NCI-H82 (cell line): ENCODE data around the gene ZNF431.
"Not testable (repeated sequence)": the region's sequence is repeated elsewhere in the genome, so short reads cannot be mapped to it uniquely, and the experiment has no call there.

ENCODE experiments used
- DNase-seq: peaks from one replicate; lab custom pipeline; 2025; lab: John Stamatoyannopoulos, UW

The ZNF431 gene

DNA sequence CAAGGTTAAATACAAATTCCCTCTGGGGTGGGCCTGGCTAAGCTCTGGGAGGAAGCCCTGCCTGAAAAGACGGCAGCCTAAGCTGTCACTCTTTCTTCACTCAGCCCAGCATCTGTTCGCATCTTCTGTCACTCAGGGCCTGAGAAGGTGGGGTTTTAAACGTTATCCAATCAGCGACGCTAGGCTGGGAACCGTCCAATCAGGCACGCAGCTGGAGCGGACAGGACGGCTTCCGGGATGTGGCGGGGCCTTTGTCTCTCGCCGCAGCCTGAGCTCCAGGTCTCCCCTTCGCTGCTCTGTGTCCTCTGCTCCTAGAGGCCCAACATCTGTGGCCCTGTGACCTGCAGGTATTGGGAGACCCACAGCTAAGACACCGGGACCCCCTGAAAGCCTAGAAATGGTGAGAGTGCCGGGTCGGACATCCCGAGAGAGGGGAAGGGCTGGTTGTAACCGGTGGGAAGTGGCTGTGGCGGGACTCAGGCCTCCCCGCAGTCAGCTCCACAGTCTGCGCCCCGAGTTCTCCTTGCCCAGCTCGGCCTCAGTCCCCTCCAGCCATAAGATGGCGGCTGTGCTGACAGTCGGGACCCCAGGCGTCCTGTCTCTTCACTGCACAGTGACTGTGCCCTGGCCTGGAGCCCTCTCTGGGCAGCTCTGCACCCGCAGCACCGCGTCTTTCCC, at the start of gene ZNF431:
Gene ZNF431, plus strand, starts transcription at position 254 of the 678 bp plus-strand sequence. Its CDS starts 144 bp downstream, at position 398.
- DNase-seq, result peak; percentile 99

DNA sequence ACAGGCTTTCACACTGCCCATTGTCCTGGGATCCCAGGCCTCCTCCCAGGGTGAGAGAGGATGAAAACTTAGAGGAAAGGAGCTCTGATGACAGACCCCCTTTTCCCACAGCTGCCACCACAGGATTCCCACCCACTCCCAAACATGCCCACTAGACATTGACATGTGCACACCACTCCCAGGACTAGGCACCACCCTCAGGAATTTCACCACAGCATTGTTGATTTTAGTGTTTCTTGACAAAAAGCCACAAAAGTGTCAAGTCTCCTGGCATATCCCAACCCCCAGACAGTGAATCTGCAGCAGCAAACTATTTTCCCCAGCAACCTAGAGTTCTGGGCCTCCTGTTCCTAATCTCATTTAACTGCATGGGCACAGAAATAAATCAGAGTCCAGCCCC, 49.7 kb upstream of the ZNF431 start:
- no peak for DNase-seq

DNA sequence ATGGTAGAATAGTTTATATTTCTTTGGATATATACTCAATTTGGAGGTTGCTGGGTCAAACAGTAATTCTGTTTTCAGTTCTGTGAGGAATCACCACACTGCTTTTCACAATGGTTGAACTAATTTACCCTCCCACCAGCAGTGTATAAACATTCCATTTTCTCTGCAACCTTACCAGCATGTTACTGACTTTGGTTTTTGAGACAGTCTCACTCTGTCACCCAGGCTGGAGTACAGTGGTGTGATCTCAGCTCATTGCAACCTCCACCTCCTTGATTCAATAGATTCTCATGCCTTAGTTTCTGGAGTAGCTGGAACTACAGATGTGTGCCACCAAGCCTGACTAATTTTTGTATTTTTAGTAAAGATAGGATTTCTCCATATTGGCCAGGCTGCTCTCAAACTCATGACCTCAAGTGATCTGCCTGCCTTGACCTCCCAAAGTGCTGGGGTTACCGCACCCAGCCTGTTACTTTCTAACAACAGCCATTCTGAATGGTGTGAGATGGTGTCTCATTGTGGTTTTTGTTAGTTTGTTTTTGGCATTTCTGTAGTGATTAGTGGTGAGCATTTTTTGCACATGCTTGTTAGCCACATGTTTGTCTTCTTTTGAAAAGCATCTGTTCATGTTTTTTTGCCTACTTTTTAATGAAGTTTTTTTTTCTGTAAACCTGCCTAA, 47.4 kb upstream of the ZNF431 start:
- no peak for DNase-seq

DNA sequence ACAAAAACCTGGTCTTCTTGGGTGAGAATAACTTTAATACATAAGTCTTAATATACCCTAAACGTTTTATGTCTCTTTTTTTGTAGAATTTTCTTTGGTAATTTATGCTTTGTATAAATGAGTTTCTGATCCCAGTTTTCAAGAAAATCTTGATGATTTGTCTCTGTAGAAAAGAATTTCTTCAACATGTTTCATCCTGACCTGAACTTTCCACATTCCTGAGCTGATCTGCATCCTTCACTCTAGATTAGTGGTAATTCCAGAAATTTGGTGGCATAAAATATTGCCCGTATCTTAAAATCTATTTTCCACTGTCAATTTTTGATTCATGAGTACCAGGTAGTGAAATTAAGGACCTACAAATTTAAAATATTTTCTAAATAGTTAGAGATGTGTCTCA, 43.5 kb upstream of the ZNF431 start:
- no peak for DNase-seq

DNA sequence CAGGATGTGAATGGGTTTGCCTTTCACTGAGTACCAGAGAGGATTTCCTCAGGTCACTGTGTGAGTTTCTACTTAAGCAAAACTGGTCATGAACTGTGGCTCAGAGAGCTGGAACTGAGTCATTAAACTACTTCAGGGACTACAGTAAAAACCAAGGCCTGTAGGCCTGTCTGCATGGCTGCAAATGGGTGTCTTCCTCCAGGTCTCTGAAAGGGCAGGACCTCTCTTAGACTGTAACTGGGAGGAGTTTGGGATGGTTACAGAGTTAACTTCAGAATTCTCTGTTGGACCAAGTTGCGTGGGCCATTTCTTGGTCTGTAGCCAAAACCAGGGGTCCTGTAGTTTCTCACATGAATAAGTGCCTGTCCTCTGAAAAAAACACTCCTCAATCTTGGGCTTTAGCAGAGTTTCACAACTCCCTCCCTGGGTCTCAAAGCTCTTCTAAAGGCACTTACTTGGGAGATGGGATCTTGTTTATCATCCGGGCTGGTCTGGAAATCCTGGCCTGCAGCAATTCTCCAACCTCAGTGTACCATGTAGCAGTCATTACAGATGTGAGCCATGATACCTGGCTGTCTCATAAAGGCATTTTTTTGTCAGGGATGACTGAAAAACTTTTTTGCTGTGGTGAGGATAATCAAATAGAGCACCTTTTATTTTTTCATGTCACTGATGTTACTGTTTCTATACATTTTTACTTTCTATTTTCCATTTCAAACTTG, 40.2 kb upstream of the ZNF431 start:
- DNase-seq, result no peak

DNA sequence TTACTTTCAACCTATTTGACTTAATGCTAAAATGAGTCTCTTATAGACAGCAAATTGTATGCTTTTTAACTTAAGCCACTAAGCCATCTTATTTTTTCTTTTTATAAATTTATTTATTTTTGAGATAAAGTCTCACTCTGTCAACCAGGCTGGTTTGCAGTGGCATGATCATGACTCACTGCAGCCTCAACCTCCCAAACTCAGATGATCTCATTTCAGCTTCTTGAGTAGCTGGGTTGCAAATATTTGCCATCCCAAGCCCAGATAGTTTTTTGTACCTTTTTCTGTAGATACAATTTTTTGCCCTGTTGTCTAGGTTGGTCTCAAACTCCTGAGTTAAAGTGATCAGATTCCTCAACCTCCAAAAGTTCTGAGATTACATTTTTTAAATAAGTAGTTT, 32.7 kb upstream of the ZNF431 start:
- DNase-seq, result no peak

DNA sequence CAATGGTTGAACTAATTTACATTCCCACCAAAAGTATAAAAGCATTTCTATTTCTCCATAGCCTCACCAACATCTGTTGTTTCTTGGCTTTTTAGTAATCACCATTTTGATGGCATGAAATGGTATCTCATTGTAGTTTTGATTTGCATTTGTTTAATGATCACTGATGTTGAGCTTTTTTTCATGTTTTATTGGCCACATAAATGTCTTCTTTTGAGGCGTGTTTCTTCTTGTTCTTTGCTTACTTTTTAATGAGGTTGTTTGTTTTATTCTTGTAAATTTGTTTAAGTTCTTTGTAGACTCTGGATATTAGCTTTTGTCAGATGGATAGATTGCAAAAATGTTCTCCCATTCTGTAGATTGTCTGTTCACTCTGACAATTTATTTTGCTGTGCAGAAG, 31.7 kb upstream of the ZNF431 start:
- DNase-seq, result no peak

DNA sequence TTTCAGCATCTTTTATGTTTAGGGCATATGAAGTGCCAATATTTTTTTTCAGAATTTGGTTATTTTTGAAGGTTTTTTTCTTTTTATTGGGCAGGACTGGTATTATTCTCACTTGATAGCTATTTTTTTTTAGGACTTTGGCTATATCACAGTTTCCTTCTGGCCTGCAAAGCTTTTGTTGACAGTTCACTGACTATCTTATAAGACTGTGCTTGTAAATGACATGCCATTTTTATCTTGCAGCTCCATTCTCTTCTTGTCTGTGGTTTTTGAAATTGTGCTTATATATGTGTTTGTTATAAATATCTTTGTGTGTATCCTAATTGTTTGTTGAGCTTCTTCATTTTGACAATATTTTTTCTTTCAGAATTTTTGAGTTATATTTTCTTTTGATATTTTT, 26.4 kb upstream of the ZNF431 start:
- no peak for DNase-seq

DNA sequence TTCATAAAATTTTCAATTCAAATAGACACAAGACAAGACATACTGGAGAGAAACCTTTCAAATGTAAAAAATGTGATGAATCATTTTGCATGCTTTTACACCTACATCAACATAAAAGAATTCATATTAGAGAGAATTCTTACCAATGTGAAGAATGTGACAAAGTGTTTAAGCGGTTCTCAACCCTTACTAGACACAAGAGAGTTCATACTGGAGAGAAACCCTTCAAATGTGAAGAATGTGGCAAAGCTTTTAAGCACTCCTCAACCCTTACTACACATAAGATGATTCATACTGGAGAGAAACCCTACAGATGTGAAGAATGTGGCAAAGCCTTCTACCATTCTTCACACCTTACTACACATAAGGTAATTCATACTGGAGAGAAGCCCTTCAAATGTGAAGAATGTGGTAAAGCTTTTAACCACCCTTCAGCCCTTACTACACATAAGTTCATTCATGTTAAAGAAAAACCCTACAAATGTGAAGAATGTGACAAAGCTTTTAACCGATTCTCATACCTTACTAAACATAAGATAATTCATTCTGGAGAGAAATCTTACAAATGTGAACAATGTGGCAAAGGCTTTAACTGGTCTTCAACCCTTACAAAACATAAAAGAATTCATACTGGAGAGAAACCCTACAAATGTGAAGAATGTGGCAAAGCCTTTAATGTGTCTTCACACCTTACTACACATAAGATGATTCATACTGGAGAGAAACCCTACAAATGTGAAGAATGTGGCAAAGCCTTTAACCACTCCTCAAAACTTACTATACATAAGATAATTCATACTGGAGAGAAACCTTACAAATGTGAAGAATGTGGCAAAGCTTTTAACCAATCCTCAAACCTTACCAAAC, 24.6 kb upstream of the ZNF431 start:
- DNase-seq, result no peak

DNA sequence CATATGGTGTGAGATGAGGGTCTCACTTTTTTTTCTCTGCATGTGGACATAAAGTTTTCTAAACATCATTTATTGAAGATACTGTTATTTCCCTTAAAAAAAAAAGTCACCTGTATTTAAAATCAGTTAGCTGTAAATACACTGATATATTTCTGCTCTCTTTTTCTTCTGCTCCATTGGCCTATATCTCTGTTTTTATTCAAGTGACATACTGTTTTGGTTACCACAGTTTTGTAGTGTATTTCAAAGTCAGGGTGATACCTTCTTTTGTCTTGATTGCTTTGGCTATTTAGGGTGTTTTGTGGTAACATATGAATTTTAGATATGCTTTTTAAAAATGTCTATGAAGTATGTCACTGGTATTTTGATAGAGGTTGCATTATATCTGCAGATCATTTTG, 15.8 kb upstream of the ZNF431 start:
- DNase-seq, result no peak

DNA sequence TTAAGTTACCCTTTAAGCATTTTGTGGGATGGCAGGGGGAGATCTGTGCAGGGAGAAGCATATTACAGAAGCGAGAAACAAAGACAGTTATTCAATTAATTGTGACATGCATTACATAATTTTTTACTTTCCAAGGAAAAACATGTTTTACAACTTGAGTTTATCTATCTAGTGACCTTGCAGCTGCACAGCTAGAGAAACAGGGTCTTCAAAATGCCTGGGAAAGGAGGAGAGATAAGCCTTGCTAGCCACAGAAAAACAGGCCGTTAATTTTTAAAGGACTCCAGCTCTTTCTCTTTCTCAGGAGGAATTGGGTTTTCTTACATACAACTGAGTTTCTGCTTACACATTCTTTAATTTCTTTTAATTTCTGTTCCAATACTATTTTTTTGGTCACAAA, 14.8 kb upstream of the ZNF431 start:
- no peak for DNase-seq

DNA sequence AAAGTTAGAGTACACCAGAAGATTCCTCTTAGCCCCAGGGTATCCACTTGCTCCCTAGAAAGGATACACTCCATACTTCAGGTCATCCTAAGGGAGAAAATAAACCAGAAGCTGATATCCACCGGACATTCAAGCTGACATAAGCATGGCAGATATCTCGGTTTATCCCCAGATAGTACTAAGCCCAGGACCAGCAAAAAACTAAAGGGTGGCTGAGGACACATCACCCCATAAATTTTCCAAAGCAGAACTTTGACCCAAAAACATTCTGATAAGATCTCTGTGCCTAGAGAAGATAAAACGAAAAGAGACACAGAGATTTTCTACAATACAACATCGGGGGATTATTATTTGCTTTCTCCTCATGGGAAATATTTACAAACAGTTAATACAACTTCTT, 13.9 kb upstream of the ZNF431 start:
- DNase-seq, result no peak

DNA sequence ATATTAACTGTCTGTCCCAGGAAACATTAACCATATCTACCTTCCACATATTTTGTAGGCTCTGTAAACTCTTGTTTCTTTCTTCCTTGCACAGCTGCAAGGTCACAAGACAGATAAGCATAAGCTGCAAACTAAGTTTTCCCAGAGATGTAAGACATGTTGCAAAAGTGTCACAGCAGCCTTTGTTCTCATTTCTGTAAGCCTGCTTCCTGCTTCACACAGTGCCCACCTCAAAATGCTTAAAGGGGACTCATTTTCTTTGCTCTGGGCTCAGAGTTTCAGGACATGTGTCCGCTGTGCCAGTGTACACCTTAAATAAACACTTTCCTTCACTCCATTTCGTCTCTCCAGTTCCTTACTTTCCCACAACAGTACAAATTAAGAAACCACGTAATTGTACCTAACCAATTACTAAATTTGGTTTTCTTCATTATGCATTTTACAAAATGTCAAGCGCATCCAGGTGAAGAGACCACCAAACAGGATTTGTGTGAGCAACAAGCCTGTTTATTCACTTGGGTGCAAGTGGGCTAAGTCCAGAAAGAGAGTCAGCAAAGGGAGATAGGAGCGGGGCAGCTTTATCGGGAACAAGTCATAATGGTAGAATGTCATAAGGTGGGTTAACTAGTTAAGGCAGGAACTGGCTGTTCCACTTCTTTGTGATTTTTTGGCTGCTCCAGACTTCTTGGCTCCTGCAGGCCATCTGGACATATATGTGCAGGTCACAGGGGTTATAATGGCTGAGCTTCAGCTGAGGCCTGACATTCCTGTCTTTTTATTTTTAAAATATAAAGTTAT, 12.7 kb upstream of the ZNF431 start:
- DNase-seq, result no peak

DNA sequence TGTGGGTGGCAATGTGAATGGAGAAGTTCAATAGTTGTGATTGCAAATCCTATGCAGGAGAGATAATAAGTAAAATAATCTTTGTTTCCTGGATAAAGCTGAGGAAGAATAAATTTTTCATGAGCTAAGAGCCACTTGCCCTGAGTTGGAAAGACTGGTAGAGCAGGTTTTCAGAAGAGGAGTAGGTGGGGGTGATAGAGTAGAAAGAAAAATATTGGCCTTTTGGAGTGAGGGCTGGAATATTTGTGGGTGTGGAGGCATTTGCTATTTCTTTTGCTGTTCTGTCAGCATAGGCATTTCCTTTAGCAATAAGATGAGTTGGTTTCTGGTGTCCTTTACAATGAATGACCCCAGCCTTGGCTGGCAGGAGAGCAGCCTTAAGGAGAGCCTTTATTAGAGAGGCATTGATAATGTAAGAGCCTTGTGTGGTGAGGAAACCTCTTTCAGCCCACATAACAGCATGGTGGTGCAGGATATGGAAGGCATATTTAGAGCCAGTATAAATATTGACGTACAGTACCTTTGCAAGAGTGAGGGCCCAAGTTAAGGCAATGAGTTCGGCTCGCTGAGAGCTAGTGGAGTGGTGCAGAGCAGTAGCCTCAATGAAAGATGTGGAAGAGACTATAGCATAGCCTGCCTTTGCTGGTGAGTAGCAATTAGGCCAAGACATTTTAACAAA, 11.6 kb upstream of the ZNF431 start:
- no peak for DNase-seq

DNA sequence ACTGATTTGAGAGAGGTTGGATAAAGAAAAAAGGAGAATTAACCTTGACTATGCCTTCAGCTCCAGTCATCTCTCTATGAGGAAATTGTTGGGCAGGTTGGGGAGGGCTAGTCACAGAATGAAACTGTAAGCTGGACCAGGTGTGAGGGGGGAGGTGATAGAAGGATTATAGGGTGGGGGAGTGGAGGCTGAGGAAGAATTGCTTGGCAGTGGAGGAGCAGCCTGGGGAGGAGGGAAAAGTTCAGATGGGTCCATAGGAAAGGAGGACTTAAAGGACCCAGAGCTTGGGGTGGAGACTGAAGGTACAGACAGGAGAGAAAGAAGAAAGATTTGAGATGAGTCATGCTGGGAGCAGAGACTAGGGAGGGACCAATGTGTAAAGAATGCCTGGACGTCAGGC, 8.2 kb upstream of the ZNF431 start:
- DNase-seq, result peak; percentile 56

DNA sequence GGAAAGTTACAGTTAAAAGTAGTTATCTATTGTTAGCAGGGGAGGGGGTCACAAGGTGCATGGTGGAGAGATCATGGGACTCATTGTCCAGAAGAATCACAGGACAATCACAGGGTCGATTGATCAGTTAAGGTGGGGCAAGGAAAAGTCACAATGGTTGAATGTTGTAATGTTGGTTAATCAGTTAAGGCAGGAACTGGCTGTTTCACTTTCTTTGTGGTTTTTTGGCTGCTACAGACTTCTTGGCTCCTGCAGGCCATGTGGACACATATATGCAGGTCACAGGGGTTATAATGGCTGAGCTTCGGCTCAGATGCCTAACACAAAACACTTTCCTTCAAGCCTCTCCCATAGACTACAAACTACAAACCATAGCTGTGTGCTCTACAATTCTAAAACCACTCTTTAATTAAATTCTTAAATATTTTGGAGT, 6.9 kb upstream of the ZNF431 start:
- no peak for DNase-seq

DNA sequence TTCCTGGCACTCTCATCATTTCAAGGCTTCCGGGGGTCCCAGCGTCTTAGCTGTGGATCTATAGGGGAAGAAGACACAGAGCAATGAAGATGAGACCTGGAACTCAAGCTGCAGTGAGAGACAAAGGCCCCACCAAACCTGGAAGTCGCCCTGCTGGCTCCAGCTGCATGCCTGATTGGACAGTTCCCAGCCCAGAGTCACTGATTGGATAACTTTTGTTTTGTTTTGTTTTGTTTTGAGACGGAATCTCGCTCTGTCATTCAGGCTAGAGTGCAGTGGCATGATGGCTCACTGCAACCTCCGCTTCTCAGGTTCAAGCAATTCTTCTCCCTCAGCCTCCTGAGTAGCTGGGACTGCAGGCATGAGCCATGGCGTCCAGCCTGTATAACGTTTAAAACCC, 6.4 kb upstream of the ZNF431 start:
- no peak for DNase-seq

DNA sequence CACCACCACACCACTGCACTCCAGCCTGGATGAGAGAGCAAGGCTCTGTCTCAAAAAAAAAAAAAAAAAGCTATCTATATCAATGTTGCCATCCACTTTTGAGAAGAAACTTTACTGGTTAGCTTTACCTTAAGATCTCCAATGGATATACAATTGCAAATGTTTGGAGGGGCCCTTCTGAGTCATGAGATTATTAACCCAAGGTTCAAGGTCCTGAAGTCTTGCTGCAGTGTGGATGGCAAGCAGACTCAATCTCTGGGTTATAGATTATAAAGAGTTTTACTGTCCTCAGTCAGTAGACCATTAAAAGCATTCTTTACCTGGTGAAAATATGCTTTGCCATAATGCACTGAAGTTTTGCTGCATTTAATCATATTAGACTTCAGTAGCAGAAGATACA, 3.7 kb upstream of the ZNF431 start:
- DNase-seq, result no peak

DNA sequence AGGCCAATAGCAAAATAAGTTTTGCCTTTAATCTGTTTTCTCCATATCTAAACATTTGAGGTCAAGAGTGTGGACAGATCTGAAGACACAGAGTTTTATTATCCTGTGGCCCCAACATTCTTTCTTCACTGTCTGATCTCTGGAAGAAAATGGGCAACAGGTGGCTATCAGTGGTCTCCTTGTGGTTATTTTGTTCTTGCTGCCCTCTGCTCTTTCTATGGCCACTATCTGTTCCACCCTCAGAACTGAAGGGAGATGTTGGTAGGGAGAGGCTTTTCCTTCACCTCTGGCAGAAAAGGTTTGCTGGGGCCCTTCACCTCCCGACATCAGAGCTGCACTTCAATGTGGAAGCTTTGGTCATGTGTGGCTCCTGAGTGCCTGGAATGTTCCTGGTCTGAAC, 834 bp upstream of the ZNF431 start:
- DNase-seq, result not testable (repeated sequence)

DNA sequence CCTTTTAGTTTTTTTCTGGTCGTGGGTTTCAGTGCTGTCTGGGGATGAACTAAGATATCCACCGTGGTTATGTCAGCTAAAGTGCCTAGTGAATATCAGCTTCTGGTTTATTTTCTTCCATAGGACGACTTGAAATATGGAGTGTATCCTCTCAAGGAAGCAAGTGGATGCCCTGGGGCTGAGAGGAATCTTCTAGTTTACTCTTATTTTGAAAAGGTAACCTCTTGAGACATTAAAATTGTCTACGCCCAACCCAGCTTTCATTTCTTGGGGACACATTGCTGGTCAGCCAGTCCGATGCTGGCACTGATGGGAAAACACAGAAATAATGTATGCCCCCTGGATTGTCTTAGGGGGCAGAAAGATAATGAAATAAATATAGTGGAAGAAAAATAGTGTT, 1.6 kb downstream of the ZNF431 start:
- no peak for DNase-seq

DNA sequence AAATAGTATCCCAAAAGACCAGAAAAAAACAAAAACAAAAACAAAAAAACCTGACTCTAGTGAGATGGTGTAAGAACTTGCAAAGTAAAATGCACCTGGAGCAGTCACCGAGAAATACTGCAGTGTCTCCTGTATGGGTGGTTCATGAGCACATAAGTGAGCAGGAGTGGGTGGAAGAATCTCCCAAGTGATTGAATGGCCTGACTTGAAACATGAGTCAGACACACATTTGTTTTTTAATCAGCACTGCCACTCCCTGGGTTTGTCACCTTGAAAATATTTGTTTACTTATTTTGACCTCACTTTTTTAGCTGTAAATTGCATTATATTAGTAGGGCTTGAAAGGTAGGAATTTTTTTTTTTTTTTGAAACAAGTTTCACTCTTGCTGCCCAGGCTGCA, 2.0 kb downstream of the ZNF431 start:
- no peak for DNase-seq
